CD4-positive, alpha-beta T cell treated with Interleukin-6 at 100 ng/mL for 8 hours (primary cell): ENCODE data around the gene MAP2K6.

ENCODE experiments used
- DNase-seq: peaks from one replicate; pipeline ENCODE4 v3.0.0-alpha.2; 2020; ENCODE audit warnings: mixed read lengths, low spot score

Gene MAP2K6

DNA sequence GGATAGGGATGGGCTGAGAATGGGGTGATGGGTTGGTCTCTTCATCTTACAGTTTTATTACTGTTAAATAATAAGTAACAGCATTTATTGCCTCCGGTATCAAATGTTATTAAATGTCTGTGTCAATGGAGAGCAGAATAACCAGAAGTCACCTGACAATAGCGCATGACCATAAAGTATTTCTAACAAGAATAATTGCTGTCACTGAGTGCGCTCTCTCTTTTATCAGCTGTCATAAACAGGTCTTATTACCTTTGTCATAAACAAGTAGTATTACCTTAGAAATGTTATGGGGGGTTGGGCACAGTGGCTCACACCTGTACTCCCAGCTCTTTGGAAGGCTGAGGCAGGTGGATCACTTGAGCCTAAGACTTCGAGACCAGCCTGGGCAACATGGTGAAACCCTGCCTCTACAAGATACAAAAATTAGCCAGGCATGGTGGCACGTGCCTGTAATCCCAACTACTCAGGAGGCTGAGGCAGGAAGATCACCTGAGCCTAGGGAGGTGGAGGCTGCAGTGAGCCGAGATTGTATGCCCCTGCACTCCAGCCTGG is 120.6 kb downstream of the MAP2K6 start:
- DNase-seq: no peak

GRCh38 chr17:69538795-69539194 is 124.3 kb downstream of the MAP2K6 start:
- DNase-seq: no peak

DNA sequence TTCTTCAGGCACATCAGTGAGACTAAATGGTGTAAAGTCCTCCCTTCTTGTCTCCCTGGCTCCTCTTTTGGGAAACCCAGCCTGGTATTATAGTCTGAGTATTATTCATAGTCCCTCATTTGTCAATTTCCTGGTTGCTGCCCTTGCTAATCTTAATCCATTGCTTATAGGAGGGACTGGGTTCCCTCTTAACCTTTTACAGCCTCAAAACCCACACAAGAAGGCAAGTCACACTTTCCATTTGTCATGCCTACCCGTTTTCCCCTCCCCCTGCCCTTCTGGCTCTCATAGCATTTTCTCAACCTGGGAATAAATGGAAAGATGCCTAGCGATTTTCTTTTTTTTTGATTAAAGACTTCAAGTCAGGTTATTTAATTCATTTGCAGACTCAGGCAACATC is 124.8 kb downstream of the MAP2K6 start:
- no peak for DNase-seq

DNA sequence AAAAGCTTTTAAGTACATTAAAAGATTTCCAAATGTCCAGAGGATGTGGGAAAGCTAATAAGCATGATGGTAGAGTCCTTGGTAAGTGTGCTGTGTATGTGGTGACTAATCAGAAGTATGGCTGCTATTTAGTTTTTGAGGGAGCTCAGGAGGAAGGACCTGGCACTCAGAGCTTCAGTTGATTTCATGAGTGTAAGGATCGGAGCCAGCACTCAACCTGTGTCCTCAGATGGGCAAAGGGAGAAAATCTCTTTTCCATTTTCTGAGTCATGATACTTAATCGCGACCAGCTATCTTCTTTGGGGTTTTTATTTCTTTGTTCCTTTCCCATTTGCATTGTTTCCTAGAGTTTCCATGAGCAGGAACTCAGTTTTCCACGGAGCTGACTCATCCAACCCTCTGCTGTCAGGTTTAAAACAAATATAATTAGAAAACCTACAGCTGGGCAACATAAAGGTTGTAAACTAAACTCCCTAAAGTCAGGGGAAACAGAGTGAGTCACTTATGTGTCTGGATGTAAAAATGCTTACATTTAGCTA is 125.4 kb downstream of the MAP2K6 start:
- DNase-seq: no peak

DNA sequence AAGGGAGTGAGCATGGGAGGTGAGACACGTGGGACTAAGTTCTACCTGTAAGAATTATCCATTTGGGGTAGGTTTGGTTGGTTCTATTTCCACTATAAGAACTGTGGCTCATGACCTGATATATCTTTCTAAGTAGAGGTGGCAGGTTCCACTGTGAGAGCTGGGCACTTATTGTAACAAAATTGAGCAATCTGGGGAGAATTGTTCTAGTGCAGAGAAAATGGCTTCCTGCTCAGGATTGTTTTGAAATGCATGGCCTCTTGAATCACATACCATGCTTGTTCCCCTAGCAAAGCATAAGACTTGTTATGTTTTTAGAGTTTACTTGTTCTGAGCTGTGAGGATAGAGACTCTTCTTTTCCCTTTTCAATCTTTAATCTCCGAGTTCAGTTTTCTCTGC is 125.9 kb downstream of the MAP2K6 start:
- no peak for DNase-seq

DNA sequence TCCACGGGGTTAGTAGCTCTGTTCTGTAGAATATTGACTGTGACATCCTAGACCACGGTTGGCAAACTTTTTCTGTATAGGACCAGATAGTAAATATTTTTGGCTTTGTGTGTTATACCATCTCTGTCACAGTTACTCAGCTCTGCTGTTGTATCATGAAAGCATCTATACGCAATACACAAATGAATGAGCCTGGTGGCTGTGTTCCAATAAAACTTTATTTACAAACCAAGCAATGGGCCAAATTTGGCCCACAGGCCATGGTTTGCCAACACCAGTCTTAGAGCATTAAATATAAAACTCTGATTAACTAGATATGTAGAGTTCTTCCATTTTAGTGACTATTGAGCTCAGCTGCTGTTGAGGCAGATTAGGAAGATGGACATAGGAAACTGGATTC is 132.7 kb downstream of the MAP2K6 start:
- no peak for DNase-seq

DNA sequence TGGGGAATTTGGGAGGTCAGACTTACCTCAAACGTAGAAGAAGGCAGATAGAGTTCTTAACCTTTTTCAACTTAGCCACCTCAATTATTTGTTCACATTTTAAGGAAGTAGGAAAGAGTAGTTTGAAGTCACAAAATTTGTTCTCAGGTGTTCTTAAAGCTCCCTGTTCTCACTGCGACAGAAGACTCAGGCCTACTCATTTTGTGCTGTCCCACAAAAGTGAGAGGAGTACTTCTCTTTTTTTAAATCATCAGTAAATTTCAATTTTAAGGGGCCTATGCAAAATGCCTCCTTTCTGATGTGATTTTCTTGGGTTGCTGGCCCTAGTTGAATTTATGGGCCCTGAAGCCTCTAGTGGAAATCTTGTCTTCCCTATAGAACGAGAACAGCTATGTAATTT is 133.4 kb downstream of the MAP2K6 start:
- DNase-seq: no peak

DNA sequence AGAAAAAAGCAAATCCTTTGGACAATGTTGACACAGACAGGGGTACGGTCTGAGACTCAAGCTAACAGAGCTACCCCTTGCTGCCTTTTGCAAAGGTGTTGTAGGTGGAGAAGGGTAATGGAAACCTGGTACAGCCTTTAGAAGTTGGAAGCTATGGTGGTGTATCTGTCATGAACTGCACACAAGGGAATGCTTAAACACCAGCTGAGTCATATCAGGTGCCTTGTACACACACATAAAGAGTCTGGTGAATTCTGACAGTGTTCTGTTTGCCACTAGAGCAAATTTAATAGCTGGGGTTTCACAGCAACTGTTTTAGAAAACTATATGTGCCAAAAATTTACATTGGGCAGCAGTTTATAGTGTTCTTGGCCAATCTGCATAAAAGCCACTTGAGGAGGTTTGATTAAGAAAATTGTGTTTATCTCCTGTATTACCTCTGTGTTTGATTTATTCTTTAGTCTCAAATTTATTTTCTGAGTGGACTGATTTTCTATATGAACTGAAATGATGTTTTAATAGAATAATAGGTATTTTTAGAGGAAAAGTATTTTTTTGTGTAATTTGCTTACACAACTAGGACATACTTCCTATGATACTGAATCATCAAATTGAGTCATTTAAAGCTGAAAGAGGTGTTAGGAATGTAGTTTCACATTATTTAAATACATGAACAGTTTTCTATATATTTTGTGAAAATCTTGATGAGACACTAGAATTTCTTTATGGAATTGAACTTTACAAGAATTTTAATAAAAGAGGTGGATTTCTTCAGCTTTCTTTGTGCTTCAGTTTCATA is 136.9 kb downstream of the MAP2K6 start:
- DNase-seq: no peak

GRCh38 chr17:69552986-69553667 is 138.6 kb downstream of the MAP2K6 start:
- DNase-seq: no peak

DNA sequence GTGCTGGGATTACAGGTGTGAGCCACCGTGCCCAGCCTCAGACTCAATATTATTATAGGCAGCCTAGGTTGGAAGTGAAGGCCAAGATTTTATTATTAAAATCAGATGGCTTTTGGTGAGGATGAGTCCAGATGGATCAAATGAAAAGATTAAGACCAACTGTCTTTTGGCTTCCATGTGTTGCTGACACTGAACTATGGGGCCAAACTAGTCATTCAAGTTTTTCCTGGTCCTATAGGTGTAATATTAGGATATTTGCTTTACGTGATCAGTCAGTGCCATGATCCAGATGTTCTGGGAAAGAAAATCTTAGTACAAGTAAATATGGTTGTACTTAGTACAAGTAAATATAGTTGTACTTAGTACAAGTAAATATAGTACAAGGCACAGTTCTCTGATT is 140.6 kb downstream of the MAP2K6 start:
- no peak for DNase-seq

GRCh38 chr17:69557339-69557738 is 142.8 kb downstream of the MAP2K6 start:
- no peak for DNase-seq

GRCh38 chr17:69558796-69559195 is 144.3 kb downstream of the MAP2K6 start:
- DNase-seq: no peak

GRCh38 chr17:69560987-69561441 is 146.5 kb downstream of the MAP2K6 start:
- DNase-seq: no peak

DNA sequence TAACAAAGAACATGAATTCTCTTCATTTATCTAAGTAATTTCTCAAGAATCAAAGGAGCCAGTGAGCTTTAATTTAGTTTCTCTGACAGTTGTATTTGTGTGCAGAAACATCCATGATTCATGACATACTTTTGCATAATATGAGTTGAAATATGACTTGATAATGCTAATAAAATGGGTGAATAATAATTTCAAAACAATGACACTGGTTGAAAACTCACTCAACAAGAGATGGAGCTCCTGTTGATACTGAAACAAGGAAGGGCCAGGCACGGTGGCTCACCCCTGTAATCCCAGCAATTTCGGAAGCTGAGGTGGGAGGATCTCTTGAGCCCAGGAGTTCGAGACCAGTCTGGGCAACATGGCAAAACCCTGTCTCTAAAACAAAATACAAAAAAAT is 147.0 kb downstream of the MAP2K6 start:
- DNase-seq: no peak

- DNase-seq: no peak
Measured at GRCh38 chr17:69565447-69565846, 150.9 kb downstream of the MAP2K6 start.

- DNase-seq: no peak
Measured at GRCh38 chr17:69567130-69567529, 152.6 kb downstream of the MAP2K6 start.

DNA sequence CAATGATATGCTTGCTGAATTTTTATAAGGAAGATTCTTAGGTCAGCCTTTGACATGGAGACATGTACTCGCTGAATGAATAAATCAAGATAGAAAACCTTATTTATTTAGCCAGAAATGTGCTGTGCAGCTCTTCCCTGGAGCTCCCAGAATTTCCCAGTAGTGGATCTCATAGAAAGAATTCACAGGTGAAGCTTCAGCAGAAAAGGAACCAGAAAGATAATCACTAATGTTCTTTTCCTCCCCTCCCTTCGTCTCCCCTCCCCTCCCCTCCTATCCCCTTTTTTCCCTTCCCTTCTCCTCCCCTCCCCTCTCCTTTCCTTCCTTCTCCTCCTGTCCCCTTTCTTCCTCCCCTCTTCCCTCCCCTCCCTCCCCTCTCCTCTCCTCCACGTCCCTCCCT is 158.2 kb downstream of the MAP2K6 start:
- no peak for DNase-seq

DNA sequence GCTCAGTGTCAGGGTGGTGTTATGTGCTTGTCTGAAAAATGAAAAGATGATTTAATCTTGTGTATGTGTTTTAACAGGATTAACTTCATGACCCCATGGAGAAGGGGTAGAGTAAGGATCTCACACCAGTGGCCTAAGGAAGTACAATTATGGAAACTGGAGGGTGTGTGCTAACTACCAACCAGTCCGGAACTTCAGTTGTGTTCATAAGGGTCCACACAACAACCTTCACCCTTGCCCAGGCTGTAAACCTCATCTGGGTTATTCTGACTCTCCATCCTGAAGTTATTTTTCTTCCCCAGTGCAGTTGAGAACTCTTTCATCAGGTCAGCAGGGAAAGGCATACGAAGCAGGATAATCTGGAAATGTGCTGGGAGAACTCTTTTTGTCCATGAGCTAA is 158.9 kb downstream of the MAP2K6 start:
- no peak for DNase-seq

- no peak for DNase-seq
Measured at GRCh38 chr17:69574257-69575197, 160.0 kb downstream of the MAP2K6 start.

DNA sequence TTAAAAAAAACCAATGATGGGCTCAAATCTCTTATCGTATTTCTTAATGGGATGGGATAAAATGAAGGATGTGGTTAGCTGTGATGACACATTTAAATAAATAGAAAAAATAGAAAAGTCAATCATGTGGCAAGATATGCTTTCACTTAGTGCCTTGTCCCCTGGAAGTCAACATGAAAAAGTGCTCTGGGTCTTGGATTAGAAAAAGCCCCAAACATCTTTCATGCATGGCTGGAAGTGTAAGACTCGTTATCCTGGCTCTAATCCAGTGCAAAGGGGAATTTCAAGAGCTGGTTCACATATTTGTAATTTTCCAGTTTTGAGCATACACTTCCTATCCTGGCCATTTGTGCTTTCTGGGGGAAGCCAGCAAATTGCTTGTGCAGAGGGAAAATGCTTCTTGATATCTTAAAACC is 160.9 kb downstream of the MAP2K6 start:
- DNase-seq: no peak

- DNase-seq: no peak
Measured at GRCh38 chr17:69577098-69577497, 162.6 kb downstream of the MAP2K6 start.

DNA sequence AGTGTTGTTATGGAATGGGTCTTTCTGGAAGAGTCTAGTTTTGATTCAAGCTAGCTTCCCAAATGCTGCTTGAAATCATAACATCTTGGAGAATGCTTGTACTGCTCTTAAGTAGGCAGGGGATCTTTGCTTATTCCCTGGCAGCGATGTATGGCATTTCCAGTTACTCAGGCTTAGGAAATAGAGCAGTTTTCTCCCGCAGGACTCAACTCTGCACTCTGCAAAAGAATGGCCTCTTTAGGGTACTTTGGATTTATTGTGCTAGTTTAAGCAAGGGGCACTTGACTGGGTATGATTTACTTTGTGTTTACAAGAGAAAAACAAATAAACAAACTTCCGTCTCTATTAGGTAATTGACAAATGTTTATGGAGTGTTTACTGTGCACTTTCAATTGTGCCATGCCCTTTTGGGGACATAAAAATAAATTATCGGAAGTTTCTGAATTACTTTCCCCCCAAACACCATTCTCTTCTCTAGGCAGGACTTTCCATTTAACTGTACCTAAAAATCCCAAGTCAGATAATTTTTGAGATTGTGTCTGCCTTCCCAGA is 164.0 kb downstream of the MAP2K6 start:
- DNase-seq: no peak
